HepG2 (cell line): ENCODE measurements around the gene UMPS. TPM values are rescaled to one million over a fixed set of nuclear protein-coding genes. Genes with fewer than 3 reads are reported as not detected.

ENCODE experiments used
- ATAC-seq: fragments of 200-7000 bp; cut with Tn5 transposase; 3 replicates; pipeline ENCODE4 v1.9.1; 2020; ENCODE audit warnings: mild to moderate bottlenecking, moderate library complexity
- BruUV-seq: library from RNA; stranded (reverse); fragments of 400-500 nt; replicated peaks from 2 replicates; lab custom pipeline; 2021; lab: Mats Ljungman, UMichigan
- CTCF ChIA-PET: fragments of 300-600 bp; formaldehyde crosslinking; extraction: SDS; loops from one replicate; lab custom pipeline; 2021; ENCODE audit warnings: low total read pairs, inconsistent platforms, low intra/inter-chr PET ratio; lab: Yijun Ruan, JAX
- POLR2A ChIA-PET: fragments of 350-600 bp; sonication (Branson Sonifier 250); formaldehyde crosslinking; loops from one replicate; lab custom pipeline; 2020; ENCODE audit warnings: antibody characterized with exemption, inconsistent platforms; lab: Yijun Ruan, JAX
- DNase-seq: peaks from one replicate; pipeline ENCODE4 v3.0.0-alpha.2; 2015; ENCODE audit warnings: low spot score
- FAIRE-seq: peaks from 3 replicates; lab custom pipeline; 2011; peaks lifted over from hg19 to GRCh38; lab: Jason Lieb, UNC
- H2AFZ ChIP-seq: one replicate; pipeline ENCODE4 v1.6.1; 2011; ENCODE audit warnings: low read length, inconsistent platforms
- H3K27ac ChIP-seq: fragments of 300-600 bp; 3 replicates; pipeline ENCODE4 v1.8.0; 2011; ENCODE audit warnings: mixed run types, mild to moderate bottlenecking, mixed read lengths, low read length, inconsistent platforms; ENCODE audit not compliant: insufficient read depth; ENCODE audit errors: extremely low read length
- H3K27me3 ChIP-seq, 2 experiments: fragments of 200-600 bp in 1 of 2; 2 replicates in 1 of 2; 3 replicates in 1 of 2; pipeline versions ENCODE4 v1.6.0 to v1.8.0; 2011; ENCODE audit warnings: low read length in 2 of 2, mild to moderate bottlenecking in 2 of 2, moderate library complexity in 2 of 2, inconsistent platforms in 1 of 2; ENCODE audit not compliant: insufficient read depth in 2 of 2, control insufficient read depth in 1 of 2
- H3K36me3 ChIP-seq, 2 experiments: fragments of 200-600 bp in 1 of 2; replicated peaks in 1 of 2; 2 replicates in 1 of 2; 3 replicates in 1 of 2; pipeline versions ENCODE4 v1.5.1 to v1.8.0; 2011; ENCODE audit warnings: low read length in 2 of 2, inconsistent platforms in 1 of 2; ENCODE audit not compliant: insufficient read depth in 2 of 2, control insufficient read depth in 1 of 2
- H3K4me1 ChIP-seq: 2 replicates; pipeline ENCODE4 v1.5.1; 2012; ENCODE audit warnings: low read length, inconsistent platforms; ENCODE audit not compliant: insufficient read depth
- H3K4me2 ChIP-seq: 2 replicates; pipeline ENCODE4 v1.6.0; 2011; ENCODE audit warnings: low read depth, low read length, inconsistent platforms
- H3K4me3 ChIP-seq, 3 experiments: fragments of 200-600 bp in 1 of 3; sonication (generic), shearing (Covaris generic) in 1 of 3; replicated peaks in 1 of 3; 2 replicates each; pipeline ENCODE4 v1.5.1; 2011 to 2016; ENCODE audit warnings: low read length in 3 of 3, inconsistent platforms in 2 of 3, low read depth in 2 of 3, mild to moderate bottlenecking in 2 of 3, control low read depth in 1 of 3, mixed read lengths in 1 of 3; ENCODE audit not compliant: insufficient read depth in 1 of 3
- H3K79me2 ChIP-seq: one replicate; pipeline ENCODE4 v1.6.1; 2011; ENCODE audit warnings: low read length, inconsistent platforms; ENCODE audit not compliant: insufficient read depth
- H3K9ac ChIP-seq: 2 replicates; pipeline ENCODE4 v1.6.0; 2011; ENCODE audit warnings: mild to moderate bottlenecking, low read depth, low read length, inconsistent platforms; ENCODE audit not compliant: insufficient read depth
- H3K9me3 ChIP-seq: 2 replicates; pipeline ENCODE4 v1.5.1; 2012; ENCODE audit warnings: mild to moderate bottlenecking, low read length
- H4K20me1 ChIP-seq: 2 replicates; pipeline ENCODE4 v1.6.0; 2011; ENCODE audit warnings: inconsistent platforms, mild to moderate bottlenecking, low read length, moderate library complexity; ENCODE audit not compliant: insufficient read depth
- KAT7 ChIP-seq: IDR thresholded peaks from 2 replicates; pipeline ENCODE4 v1.6.1; 2018; ENCODE audit warnings: borderline replicate concordance, missing compliant biosample characterization
- ONECUT2 ChIP-seq: sonication (generic); formaldehyde crosslinking; IDR thresholded peaks from 2 replicates; pipeline ENCODE4 v1.4.0; 2020; ENCODE audit warnings: missing genetic modification reagents
- RFX5 ChIP-seq: IDR thresholded peaks from 2 replicates; pipeline ENCODE4 v1.6.1; 2011; ENCODE audit warnings: low read depth, low read length, improper control_type of control experiment
- RFXANK ChIP-seq: IDR thresholded peaks from 2 replicates; pipeline ENCODE4 v1.6.1; 2016
- RFXAP ChIP-seq: sonication (generic); formaldehyde crosslinking; IDR thresholded peaks from 2 replicates; pipeline ENCODE4 v1.4.0; 2020; ENCODE audit warnings: missing genetic modification reagents, borderline replicate concordance
- ZNF441 ChIP-seq: sonication (generic); formaldehyde crosslinking; IDR thresholded peaks from 2 replicates; pipeline ENCODE4 v1.7.0; 2021; ENCODE audit warnings: missing genetic modification reagents, borderline replicate concordance
- ZNF768 ChIP-seq: sonication (generic); formaldehyde crosslinking; IDR thresholded peaks from 2 replicates; pipeline ENCODE4 v1.4.0; 2020; ENCODE audit warnings: missing genetic modification reagents
- WGBS: methylation state at CpG from one replicate; pipeline ENCODE4 v1.1.6; 2017; ENCODE audit warnings: low lambda C conversion rate; 5-methylcytosine and 5-hydroxymethylcytosine counted together
- in situ Hi-C: cut with HindIII; loops from 2 replicates; pipeline ENCODE4 v1.10.0; 2017; ENCODE audit warnings: low pct_unique_long_range_greater_than_20kb; ENCODE audit not compliant: extremely low pct_ligation_motif_present
- intact Hi-C: fragments of 100-400 bp; cut with micrococcal nuclease; formaldehyde crosslinking; loops from one replicate; pipeline ENCODE4 v1.10.0; 2022; ENCODE audit not compliant: unreplicated experiment
- polyA plus RNA-seq, 8 experiments: library from polyadenylated mRNA; depleted of rRNA in 3 of 8; stranded (reverse) in 7 of 8; unstranded in 1 of 8; fragments of >200 nt; fragmentation: Illumina TruSeq in 4 of 8; extraction: Trizol in 4 of 8; gene quantifications; 2 replicates each; pipeline versions ENCODE4 v1.2.1 to v1.2.3, GENCODE V29; 2011 to 2016; ENCODE audit warnings: low read depth in 4 of 8, missing spikeins in 1 of 8, mixed read lengths in 1 of 8; ENCODE audit not compliant: insufficient read depth in 1 of 8
- total RNA-seq, 5 experiments: library from RNA; depleted of rRNA; stranded (reverse); fragments of >200 nt; fragmentation: Illumina TruSeq; extraction: Trizol; gene quantifications; 2 replicates each; pipeline ENCODE4 v1.2.3, GENCODE V29; 2016; ENCODE audit warnings: low read depth in 1 of 5
- TF ChIP-seq, protein P1 (sequence below): sonication (generic); formaldehyde crosslinking; IDR thresholded peaks from 2 replicates; pipeline ENCODE4 v1.4.0; 2020; ENCODE audit warnings: missing genetic modification reagents
- TF ChIP-seq, protein P2 (sequence below): sonication (generic); formaldehyde crosslinking; IDR thresholded peaks from 2 replicates; pipeline ENCODE4 v1.4.0; 2020; ENCODE audit warnings: missing genetic modification reagents, borderline replicate concordance
- TF ChIP-seq, protein P3 (sequence below): sonication (generic); formaldehyde crosslinking; IDR thresholded peaks from 2 replicates; pipeline ENCODE4 v1.4.0; 2020; ENCODE audit warnings: missing genetic modification reagents

UMPS gene
- total and polyA plus RNA-seq, 2 of the 13 experiments (the other 11 are each of a cell fraction or from before 2014, with no cell fraction given) = 52.7 to 74.2 TPM

DNA sequence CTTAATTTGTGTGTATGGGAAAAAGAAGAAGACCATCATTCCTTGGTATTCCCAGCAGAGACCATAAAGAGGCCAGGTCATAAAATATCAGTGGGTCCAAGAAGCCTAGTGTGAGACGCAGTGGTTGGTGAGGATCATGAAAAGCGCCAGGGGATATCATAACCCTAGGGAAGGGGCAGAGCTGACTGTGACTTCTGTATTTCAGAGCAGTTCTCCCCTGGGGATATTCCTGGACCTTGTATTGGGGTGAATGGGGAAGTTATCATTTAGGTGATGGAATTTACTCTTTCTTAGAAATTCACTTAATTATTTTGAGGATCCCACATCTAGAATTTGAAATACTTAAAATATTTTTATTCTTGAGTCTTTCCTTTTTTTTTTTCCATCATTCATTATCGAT lies 34.9 kb upstream of the UMPS start:
- H2AFZ ChIP-seq = no peak overlapping the region
- intact Hi-C loops = no loop called here
- no peaks in the 10 kb centered on the region; a peak in 1 of 5 replicates for H3K27me3 ChIP-seq
- BruUV-seq = no TSS peak
- FAIRE-seq (no peak), DNase-seq (no peak), ATAC-seq (no peak)
- no peak overlapping the region for H3K4me2 ChIP-seq
- no peaks in the 10 kb centered on the region for H4K20me1 ChIP-seq
- ChIA-PET CTCF (no interaction called here), POLR2A (no interaction called here)
- peaks cover 0 to 1% of the 10 kb centered on the region in 2 experiments; a peak in 2 of 5 replicates for H3K36me3 ChIP-seq
- in situ Hi-C loops = loop anchor here (25.0 kb wide), 1 partner anchor 333 kb away; no protein-coding TSS in a partner anchor
- H3K9me3 ChIP-seq = no peaks in the 10 kb centered on the region
- peaks cover 6% of the 10 kb centered on the region for H3K79me2 ChIP-seq
- H3K27ac ChIP-seq = no peak overlapping the region
- no peak overlapping the region for H3K4me3 ChIP-seq
- no peak for TF ChIP-seq ONECUT2 (CRISPR knock-in tag)
- no peak for TF ChIP-seq ZNF441 (CRISPR knock-in tag)
- TF ChIP-seq, protein P1, sequence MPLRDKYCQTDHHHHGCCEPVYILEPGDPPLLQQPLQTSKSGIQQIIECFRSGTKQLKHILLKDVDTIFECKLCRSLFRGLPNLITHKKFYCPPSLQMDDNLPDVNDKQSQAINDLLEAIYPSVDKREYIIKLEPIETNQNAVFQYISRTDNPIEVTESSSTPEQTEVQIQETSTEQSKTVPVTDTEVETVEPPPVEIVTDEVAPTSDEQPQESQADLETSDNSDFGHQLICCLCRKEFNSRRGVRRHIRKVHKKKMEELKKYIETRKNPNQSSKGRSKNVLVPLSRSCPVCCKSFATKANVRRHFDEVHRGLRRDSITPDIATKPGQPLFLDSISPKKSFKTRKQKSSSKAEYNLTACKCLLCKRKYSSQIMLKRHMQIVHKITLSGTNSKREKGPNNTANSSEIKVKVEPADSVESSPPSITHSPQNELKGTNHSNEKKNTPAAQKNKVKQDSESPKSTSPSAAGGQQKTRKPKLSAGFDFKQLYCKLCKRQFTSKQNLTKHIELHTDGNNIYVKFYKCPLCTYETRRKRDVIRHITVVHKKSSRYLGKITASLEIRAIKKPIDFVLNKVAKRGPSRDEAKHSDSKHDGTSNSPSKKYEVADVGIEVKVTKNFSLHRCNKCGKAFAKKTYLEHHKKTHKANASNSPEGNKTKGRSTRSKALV (CRISPR knock-in tag) = no peak
- peaks cover 66% of the 10 kb centered on the region for H3K4me1 ChIP-seq
- no peak overlapping the region for H3K9ac ChIP-seq
- 97% methylated on average over 3 of the region's 3 CpGs for WGBS

DNA sequence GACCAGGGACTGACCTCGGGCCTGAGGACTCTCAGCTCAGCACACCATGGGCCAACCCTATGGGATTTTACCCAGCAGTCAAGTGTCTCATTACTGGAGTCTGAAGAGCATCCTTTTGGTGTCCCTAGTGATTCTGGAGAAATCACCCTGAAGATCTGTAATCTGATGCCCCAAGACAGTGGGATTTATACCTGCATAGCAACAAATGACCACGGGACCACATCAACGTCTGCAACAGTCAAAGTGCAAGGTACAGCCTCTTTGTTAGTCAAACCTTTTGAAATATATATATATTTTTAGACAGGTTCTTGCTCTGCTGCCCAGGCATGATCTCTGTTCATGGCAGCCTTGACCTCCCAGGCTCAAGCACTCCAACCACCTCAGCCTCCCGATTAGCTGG lies 34.2 kb upstream of the UMPS start:
- ATAC-seq = no peak
- no peaks in the 10 kb centered on the region for H4K20me1 ChIP-seq
- no peak overlapping the region for H3K4me3 ChIP-seq
- no peaks in the 10 kb centered on the region for H3K9me3 ChIP-seq
- ChIA-PET POLR2A (no interaction called here), CTCF (no interaction called here)
- DNase-seq = no peak
- intact Hi-C loops (no loop called here), in situ Hi-C loops (loop anchor here (25.0 kb wide), 1 partner anchor 334 kb away; no protein-coding TSS in a partner anchor)
- H2AFZ ChIP-seq = no peak overlapping the region
- no peaks in the 10 kb centered on the region; a peak in 1 of 5 replicates for H3K27me3 ChIP-seq
- BruUV-seq = no TSS peak
- peaks cover 0 to 1% of the 10 kb centered on the region in 2 experiments; a peak in 2 of 5 replicates for H3K36me3 ChIP-seq
- no peak for FAIRE-seq
- peaks cover 65% of the 10 kb centered on the region for H3K4me1 ChIP-seq
- WGBS = 73% methylated on average over 4 of the region's 4 CpGs
- H3K79me2 ChIP-seq = peaks cover 10% of the 10 kb centered on the region
- H3K9ac ChIP-seq = no peak overlapping the region
- no peak overlapping the region for H3K27ac ChIP-seq
- H3K4me2 ChIP-seq = no peak overlapping the region
- TF ChIP-seq RFX5 (peak; percentile 97), KAT7 (CRISPR knock-in tag) (no peak), RFXAP (CRISPR knock-in tag) (peak; percentile 50; the same call in 1 of the 2 replicates), ZNF768 (CRISPR knock-in tag) (peak; percentile 33; the same call in 1 of the 2 replicates), RFXANK (CRISPR knock-in tag) (peak; percentile 89; the same call in 1 of the 2 replicates)
- TF ChIP-seq, protein P2, sequence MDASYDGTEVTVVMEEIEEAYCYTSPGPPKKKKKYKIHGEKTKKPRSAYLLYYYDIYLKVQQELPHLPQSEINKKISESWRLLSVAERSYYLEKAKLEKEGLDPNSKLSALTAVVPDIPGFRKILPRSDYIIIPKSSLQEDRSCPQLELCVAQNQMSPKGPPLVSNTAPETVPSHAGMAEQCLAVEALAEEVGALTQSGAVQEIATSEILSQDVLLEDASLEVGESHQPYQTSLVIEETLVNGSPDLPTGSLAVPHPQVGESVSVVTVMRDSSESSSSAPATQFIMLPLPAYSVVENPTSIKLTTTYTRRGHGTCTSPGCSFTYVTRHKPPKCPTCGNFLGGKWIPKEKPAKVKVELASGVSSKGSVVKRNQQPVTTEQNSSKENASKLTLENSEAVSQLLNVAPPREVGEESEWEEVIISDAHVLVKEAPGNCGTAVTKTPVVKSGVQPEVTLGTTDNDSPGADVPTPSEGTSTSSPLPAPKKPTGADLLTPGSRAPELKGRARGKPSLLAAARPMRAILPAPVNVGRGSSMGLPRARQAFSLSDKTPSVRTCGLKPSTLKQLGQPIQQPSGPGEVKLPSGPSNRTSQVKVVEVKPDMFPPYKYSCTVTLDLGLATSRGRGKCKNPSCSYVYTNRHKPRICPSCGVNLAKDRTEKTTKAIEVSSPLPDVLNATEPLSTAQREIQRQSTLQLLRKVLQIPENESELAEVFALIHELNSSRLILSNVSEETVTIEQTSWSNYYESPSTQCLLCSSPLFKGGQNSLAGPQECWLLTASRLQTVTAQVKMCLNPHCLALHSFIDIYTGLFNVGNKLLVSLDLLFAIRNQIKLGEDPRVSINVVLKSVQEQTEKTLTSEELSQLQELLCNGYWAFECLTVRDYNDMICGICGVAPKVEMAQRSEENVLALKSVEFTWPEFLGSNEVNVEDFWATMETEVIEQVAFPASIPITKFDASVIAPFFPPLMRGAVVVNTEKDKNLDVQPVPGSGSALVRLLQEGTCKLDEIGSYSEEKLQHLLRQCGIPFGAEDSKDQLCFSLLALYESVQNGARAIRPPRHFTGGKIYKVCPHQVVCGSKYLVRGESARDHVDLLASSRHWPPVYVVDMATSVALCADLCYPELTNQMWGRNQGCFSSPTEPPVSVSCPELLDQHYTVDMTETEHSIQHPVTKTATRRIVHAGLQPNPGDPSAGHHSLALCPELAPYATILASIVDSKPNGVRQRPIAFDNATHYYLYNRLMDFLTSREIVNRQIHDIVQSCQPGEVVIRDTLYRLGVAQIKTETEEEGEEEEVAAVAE = no peak
- TF ChIP-seq, protein P3, sequence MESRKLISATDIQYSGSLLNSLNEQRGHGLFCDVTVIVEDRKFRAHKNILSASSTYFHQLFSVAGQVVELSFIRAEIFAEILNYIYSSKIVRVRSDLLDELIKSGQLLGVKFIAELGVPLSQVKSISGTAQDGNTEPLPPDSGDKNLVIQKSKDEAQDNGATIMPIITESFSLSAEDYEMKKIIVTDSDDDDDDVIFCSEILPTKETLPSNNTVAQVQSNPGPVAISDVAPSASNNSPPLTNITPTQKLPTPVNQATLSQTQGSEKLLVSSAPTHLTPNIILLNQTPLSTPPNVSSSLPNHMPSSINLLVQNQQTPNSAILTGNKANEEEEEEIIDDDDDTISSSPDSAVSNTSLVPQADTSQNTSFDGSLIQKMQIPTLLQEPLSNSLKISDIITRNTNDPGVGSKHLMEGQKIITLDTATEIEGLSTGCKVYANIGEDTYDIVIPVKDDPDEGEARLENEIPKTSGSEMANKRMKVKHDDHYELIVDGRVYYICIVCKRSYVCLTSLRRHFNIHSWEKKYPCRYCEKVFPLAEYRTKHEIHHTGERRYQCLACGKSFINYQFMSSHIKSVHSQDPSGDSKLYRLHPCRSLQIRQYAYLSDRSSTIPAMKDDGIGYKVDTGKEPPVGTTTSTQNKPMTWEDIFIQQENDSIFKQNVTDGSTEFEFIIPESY (CRISPR knock-in tag) = no peak
